Thyroid gland (tissue), 4 donors: ENCODE measurements around the gene TIGD2. TPM values are rescaled to one million over a fixed set of nuclear protein-coding genes. Genes with fewer than 3 reads are reported as not detected.

Experiments used
- DNase-seq, 2 donors: peaks; one replicate each; pipeline ENCODE4 v3.0.0-alpha.2; 2019
- H3K27ac ChIP-seq, 3 donors: fragments of 200-600 bp; sonication (generic); 1 replicate in 2 of 3; 2 replicates in 1 of 3; pipeline ENCODE4 v1.5.1; 2016 to 2019; ENCODE audit warnings: mild to moderate bottlenecking in 1 of 3, moderate library complexity in 1 of 3
- H3K27me3 ChIP-seq: fragments of 200-600 bp; sonication (generic); one replicate; pipeline ENCODE4 v1.5.1; 2019
- H3K36me3 ChIP-seq, 2 donors: fragments of 200-600 bp; sonication (generic); one replicate each; pipeline ENCODE4 v1.5.1; 2016 to 2019
- H3K4me1 ChIP-seq, 2 donors: fragments of 200-600 bp; sonication (generic); one replicate each; pipeline ENCODE4 v1.5.1; 2017 to 2019
- H3K4me3 ChIP-seq, 3 donors: fragments of 200-600 bp; sonication (generic); replicated peaks in 1 of 3; 1 replicate in 2 of 3; 2 replicates in 1 of 3; pipeline ENCODE4 v1.5.1; 2016; ENCODE audit warnings: mild to moderate bottlenecking in 1 of 3
- H3K9me3 ChIP-seq: fragments of 200-600 bp; sonication (generic); one replicate; pipeline ENCODE4 v1.5.1; 2017
- POLR2A ChIP-seq, 2 donors: fragments of 450-650 bp; IDR thresholded peaks; one replicate each; pipeline ENCODE4 v1.6.1; 2017; ENCODE audit warnings: antibody characterized with exemption in 2 of 2, mild to moderate bottlenecking in 2 of 2, moderate library complexity in 1 of 2
- WGBS, 2 donors: methylation state at CpG; one replicate each; pipeline ENCODE4 v1.1.5; 2017; 5-methylcytosine and 5-hydroxymethylcytosine counted together
- intact Hi-C: fragments of 100-400 bp; cut with DNase I; formaldehyde crosslinking; loops from one replicate; pipeline ENCODE4 v1.15.1; 2023
- total RNA-seq, 4 donors: library from RNA; depleted of rRNA; stranded (reverse); fragments of >200 nt; gene quantifications; one replicate each; pipeline ENCODE4 v1.2.3, GENCODE V29; 2016
- TF ChIP-seq, protein P1 (sequence below), 6 experiments: fragments of 200-600 bp in 3 of 6; fragments of 450-650 bp in 3 of 6; sonication (generic) in 3 of 6; IDR thresholded peaks; one replicate each; pipeline ENCODE4 v1.5.1; 2016 to 2019; ENCODE audit warnings: antibody characterized with exemption in 6 of 6, mild to moderate bottlenecking in 2 of 6, inconsistent platforms in 1 of 6, moderate library complexity in 1 of 6

TIGD2 gene
- total RNA-seq, 4 donors from 2014 or later = 5.5 to 8.0 (median 7.2) TPM

DNA sequence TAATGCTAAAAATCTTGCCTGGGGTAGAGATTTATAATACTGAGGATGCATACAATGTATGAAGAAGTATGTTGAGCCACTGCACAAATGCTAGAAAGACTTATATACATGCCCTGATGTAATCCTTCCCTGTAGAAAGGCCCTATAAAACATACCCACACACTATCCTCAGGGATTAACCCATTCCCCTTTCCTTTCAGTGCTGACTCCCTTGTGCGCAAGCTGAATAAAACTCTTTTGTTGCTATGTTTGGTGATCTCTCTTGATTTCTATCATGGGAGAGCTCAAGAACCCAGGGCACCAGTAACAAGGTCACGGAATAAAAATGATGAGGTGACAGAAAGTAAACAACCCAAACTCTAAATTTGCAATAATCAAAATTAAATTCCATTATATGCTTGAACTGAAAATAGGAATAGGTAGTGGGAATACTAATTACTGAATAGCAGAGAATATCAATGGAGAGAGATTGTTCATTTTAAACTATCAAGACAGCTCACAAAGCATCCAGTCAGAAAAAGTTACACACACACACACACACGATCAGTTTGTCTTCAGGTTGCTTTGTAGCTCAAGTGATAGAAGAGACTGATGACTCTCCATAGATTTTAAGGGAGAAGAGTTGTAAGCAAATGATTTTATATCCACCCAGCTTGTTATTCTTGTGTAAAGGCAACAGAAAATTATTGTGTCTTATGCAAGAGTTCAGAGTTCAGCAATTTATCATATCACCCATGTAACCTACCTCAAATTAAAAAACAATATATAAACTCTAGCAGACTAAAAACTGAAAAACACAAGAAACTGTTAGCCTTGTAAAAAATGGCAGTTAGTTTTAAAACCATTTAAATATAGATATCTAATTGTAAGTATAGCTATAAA, 14.8 kb downstream of the TIGD2 start:
- H3K36me3 ChIP-seq = no peaks in the 10 kb centered on the region
- peaks cover 0 to 5% of the 10 kb centered on the region in 2 donors for H3K4me1 ChIP-seq
- no peak overlapping the region for H3K27ac ChIP-seq
- no peak overlapping the region for H3K4me3 ChIP-seq
- H3K27me3 ChIP-seq = no peaks in the 10 kb centered on the region
- no peak for DNase-seq
- 86 to 92% methylated on average over 3 of the region's 3 CpGs for WGBS, 2 donors
- intact Hi-C loops = no loop called here
- no peaks in the 10 kb centered on the region for H3K9me3 ChIP-seq
- TF ChIP-seq, protein P1, sequence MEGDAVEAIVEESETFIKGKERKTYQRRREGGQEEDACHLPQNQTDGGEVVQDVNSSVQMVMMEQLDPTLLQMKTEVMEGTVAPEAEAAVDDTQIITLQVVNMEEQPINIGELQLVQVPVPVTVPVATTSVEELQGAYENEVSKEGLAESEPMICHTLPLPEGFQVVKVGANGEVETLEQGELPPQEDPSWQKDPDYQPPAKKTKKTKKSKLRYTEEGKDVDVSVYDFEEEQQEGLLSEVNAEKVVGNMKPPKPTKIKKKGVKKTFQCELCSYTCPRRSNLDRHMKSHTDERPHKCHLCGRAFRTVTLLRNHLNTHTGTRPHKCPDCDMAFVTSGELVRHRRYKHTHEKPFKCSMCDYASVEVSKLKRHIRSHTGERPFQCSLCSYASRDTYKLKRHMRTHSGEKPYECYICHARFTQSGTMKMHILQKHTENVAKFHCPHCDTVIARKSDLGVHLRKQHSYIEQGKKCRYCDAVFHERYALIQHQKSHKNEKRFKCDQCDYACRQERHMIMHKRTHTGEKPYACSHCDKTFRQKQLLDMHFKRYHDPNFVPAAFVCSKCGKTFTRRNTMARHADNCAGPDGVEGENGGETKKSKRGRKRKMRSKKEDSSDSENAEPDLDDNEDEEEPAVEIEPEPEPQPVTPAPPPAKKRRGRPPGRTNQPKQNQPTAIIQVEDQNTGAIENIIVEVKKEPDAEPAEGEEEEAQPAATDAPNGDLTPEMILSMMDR (IDR thresholded peaks at IDR 0.05) = no peak
- TF ChIP-seq POLR2A (IDR thresholded peaks at IDR 0.05) = no peak

DNA sequence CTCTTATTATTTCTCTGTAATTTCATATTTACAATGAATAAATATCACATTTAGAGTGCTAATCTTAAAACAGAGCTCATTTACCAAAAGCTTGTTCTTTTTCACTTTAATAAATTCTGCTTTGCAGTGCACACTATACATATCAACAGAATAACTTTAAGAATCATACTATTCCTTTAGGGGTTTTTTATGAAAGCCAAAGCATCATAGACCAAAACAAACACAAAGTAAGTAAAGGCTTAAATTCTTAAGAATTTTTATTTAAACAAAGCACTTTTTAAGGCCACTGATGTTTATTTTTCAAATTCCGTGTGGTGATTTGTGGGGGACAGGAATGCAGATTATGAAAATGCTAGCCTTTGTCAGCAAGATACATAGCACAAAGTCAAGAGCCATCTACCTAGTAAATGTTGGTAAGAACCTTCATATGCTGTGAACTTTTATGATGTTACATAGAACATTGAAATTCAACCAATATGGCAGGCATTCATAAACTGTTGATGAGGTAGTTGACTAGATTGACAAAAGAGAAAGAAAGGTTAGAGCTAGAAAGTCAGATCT, 17.8 kb downstream of the TIGD2 start:
- Histone ChIP-seq H3K27me3 (no peaks in the 10 kb centered on the region), H3K27ac (no peak overlapping the region), H3K4me1 (no peaks in the 10 kb centered on the region), H3K36me3 (no peaks in the 10 kb centered on the region), H3K9me3 (no peaks in the 10 kb centered on the region), H3K4me3 (no peak overlapping the region)
- no peak for DNase-seq
- intact Hi-C loops = no loop called here
- WGBS, 2 donors = 78 to 79% methylated on average over 1 of the region's 1 CpG
- TF ChIP-seq, protein P1 (IDR thresholded peaks at IDR 0.05) = no peak
- TF ChIP-seq POLR2A (IDR thresholded peaks at IDR 0.05) = no peak

DNA sequence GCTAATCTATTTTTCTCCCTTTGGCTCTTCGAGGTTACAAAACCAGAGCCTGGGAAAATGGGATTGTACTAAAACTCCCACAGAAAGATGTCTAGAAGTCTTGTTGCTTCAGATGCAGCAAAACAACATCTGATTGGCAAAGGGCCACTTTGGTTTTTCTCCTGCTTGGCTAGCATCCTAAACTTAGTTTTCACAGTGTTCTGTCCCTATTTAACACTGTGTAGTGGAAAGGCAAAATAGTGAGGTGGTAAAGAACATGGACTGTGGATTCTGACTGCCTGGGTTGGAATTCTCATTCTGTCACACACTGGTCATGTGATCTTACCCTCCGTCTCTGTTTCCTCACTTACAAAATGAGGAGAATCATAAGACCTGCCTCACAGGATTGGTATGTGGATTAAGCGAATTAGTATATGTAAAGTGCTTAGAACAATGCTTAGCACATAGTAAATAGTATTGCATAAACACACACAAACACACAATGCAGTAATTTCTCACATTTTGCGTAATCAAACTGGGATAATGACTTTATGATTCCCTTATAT, 23.5 kb downstream of the TIGD2 start:
- Histone ChIP-seq H3K27ac (no peak overlapping the region), H3K9me3 (no peaks in the 10 kb centered on the region), H3K4me3 (no peak overlapping the region), H3K27me3 (no peaks in the 10 kb centered on the region), H3K36me3 (no peaks in the 10 kb centered on the region), H3K4me1 (no peaks in the 10 kb centered on the region)
- TF ChIP-seq, protein P1 (IDR thresholded peaks at IDR 0.05) = no peak
- no peak for TF ChIP-seq POLR2A (IDR thresholded peaks at IDR 0.05)
- no peak for DNase-seq
- 67 to 70% methylated on average over 4 of the region's 4 CpGs for WGBS, 2 donors
- intact Hi-C loops = no loop called here

GRCh38 chr4:89136525-89136924, 25.2 kb downstream of the TIGD2 start:
- H3K27ac ChIP-seq = no peak overlapping the region
- intact Hi-C loops = no loop called here
- H3K4me3 ChIP-seq = no peak overlapping the region
- H3K27me3 ChIP-seq = no peaks in the 10 kb centered on the region
- TF ChIP-seq POLR2A (IDR thresholded peaks at IDR 0.05) = no peak
- TF ChIP-seq, protein P1 (IDR thresholded peaks at IDR 0.05) = no peak
- no peaks in the 10 kb centered on the region for H3K4me1 ChIP-seq
- no peaks in the 10 kb centered on the region for H3K36me3 ChIP-seq
- WGBS, 2 donors = 72 to 79% methylated on average over 3 of the region's 3 CpGs
- DNase-seq = no peak
- H3K9me3 ChIP-seq = no peaks in the 10 kb centered on the region

DNA sequence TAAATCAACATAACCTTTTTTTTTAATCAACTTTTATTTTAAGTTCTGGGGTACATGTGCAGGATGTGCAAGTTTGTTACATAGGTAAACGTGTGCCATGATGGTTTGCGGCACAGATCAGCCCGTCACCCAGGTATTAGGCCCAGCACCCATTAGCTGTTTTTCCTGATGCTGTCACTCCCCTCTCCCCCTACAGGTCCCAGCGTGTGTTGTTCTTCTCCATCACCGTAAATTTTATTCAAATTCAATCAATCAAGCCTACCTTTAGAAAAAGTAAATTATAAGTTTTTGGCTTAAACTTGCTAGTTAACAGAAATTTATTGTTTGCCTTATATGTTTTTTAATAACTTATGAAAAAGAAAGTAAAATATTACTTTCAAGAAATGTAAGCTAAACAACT, 25.9 kb downstream of the TIGD2 start:
- intact Hi-C loops = no loop called here
- H3K4me3 ChIP-seq = no peak overlapping the region
- WGBS, 2 donors = 94 to 96% methylated on average over 5 of the region's 5 CpGs

More for the DNA sequence above, 25.9 kb downstream of the TIGD2 start:
- H3K36me3 ChIP-seq = no peaks in the 10 kb centered on the region
- H3K27me3 ChIP-seq = no peaks in the 10 kb centered on the region
- no peak overlapping the region for H3K27ac ChIP-seq
- DNase-seq = no peak
- H3K9me3 ChIP-seq = no peaks in the 10 kb centered on the region
- H3K4me1 ChIP-seq = no peaks in the 10 kb centered on the region
- TF ChIP-seq, protein P1 (IDR thresholded peaks at IDR 0.05) = no peak
- TF ChIP-seq POLR2A (IDR thresholded peaks at IDR 0.05) = no peak
